Breast epithelium (tissue), 3 donors: ENCODE measurements around the gene PTPN7.

ENCODE experiments used
- CTCF ChIP-seq, 3 donors: fragments of 450-650 bp; IDR thresholded peaks; one replicate each; pipeline ENCODE4 v1.5.1; 2016 to 2017; ENCODE audit warnings: antibody characterized with exemption in 3 of 3, mild to moderate bottlenecking in 3 of 3, moderate library complexity in 3 of 3
- POLR2A ChIP-seq: fragments of 450-650 bp; IDR thresholded peaks from one replicate; pipeline ENCODE4 v1.6.1; 2016; ENCODE audit warnings: antibody characterized with exemption, mild to moderate bottlenecking, moderate library complexity

- TF ChIP-seq CTCF (IDR thresholded peaks at IDR 0.05) (no peak), POLR2A (no peak)
Measured at GRCh38 chr1:202140833-202141232, 19.6 kb downstream of the PTPN7 start.
